GM12873 (cell line): ENCODE measurements around the gene SSX2B.
"Not testable (repeated sequence)": the region's sequence is repeated elsewhere in the genome, so short reads cannot be mapped to it uniquely, and the experiment has no call there.

Experiments used
- CTCF ChIP-seq: IDR thresholded peaks from 2 replicates; pipeline ENCODE4 v1.5.1; 2012; ENCODE audit warnings: low read depth, mild to moderate bottlenecking, moderate library complexity, low read length, control low read depth; ENCODE audit not compliant: insufficient read depth; ENCODE audit errors: missing control alignments

SSX2B gene

GRCh38 chrX:52750952-52751351 lies at the start of gene SSX2B:
Gene SSX2B, plus strand, starts transcription at chrX:52751252. Its CDS starts 1,429 bp downstream, at chrX:52752681.
- TF ChIP-seq CTCF: not testable (repeated sequence)

GRCh38 chrX:52707078-52707477 lies 44.0 kb upstream of the SSX2B start, which contains the start of gene SSX2:
Gene SSX2, minus strand, starts transcription at chrX:52707178. Its CDS starts 1,429 bp downstream, at chrX:52705749.
- not testable (repeated sequence) for TF ChIP-seq CTCF

- not testable (repeated sequence) for TF ChIP-seq CTCF
These were observed 46.3 kb downstream of the SSX2B start, which contains the start of gene SPANXN5 for GRCh38 chrX:52797327-52797726. Gene SPANXN5, minus strand, starts transcription at chrX:52797427. Its CDS starts 79 bp downstream, at chrX:52797348.
